ENCODE data around the gene CADPS2.

GRCh38 chr7:122354656-122355055 is 531.6 kb downstream of the CADPS2 start:
- TF ChIP-seq CTCF (IDR thresholded peaks at IDR 0.05; ENCODE audit: low read length) (no peak), EZH2 (optimal IDR thresholded peaks at IDR 0.05; ENCODE audit: low read depth, low read length) (no peak)

Measured in MM.1S (cell line).